Spleen (tissue), 7 donors: ENCODE results near the gene ST8SIA3.

ENCODE experiments used
- CTCF ChIP-seq, 11 experiments: fragments of 200-600 bp in 7 of 11; fragments of 450-650 bp in 4 of 11; sonication (generic) in 4 of 11; IDR thresholded peaks in 8 of 11; conservative IDR thresholded peaks in 3 of 11; 1 replicate in 7 of 11; 2 replicates in 4 of 11; pipeline versions ENCODE4 v1.4.0 to v1.8.0; 2016 to 2021; ENCODE audit warnings: antibody characterized with exemption in 11 of 11, inconsistent platforms in 4 of 11, mild to moderate bottlenecking in 1 of 11
- POLR2A ChIP-seq, 3 donors: fragments of 450-650 bp; IDR thresholded peaks; one replicate each; pipeline ENCODE4 v1.5.1; 2017; ENCODE audit warnings: antibody characterized with exemption in 3 of 3, mild to moderate bottlenecking in 1 of 3
- POLR2AphosphoS5 ChIP-seq, 3 donors: sonication (generic); formaldehyde crosslinking; IDR thresholded peaks; one replicate each; pipeline ENCODE4 v1.5.1; 2017; ENCODE audit warnings: antibody characterized with exemption in 3 of 3
- donor health status: DM: no; HTN: no; CAD: no; lungs with moderate emphysema.
- donor health status: DM: no; HTN: no; CAD: no.
- donor health status: DM: no; HTN: no; CAD: no.

GRCh38 chr18:57416542-57416941 is 64.2 kb downstream of the ST8SIA3 start:
- TF ChIP-seq CTCF (IDR thresholded peaks at IDR 0.05 in 8 of 11, conservative IDR thresholded peaks at IDR 0.05 in 3 of 11) (no peak), POLR2A (IDR thresholded peaks at IDR 0.05) (no peak), POLR2AphosphoS5 (IDR thresholded peaks at IDR 0.05) (no peak)
